HG02870 (cell line): ENCODE measurements around the gene CAGE1.
A peak's percentile ranks its signal among the peaks of the same experiment; 100 is the strongest.
"Not testable (repeated sequence)": the region's sequence is repeated elsewhere in the genome, so short reads cannot be mapped to it uniquely, and the experiment has no call there.

Source experiments
- ATAC-seq: cut with Tn5 transposase; IDR thresholded peaks from one replicate; pipeline ENCODE4 v1.9.1; 2021; ENCODE audit warnings: mild to moderate bottlenecking, moderate library complexity; ENCODE audit not compliant: unreplicated experiment

The CAGE1 gene

DNA sequence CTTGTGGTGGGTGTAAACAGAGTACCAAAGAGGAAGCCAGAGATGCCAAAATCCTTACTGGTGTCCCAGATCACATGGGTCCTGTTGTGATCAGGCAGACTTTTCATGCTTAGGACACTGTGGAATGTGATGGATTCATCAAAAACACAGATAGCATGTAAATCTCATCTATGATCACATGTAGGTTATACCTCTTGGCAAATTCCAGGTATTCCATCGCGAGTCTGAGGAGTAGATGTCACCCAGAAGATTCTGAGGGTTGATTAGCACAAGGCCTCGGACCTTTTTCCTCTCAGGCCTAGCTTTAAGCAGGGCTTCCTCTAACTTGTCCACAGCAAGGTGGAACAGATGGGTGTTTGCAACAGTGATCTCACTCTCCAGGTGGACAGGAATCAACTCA is 48.3 kb downstream of the CAGE1 start:
- no peak for ATAC-seq

DNA sequence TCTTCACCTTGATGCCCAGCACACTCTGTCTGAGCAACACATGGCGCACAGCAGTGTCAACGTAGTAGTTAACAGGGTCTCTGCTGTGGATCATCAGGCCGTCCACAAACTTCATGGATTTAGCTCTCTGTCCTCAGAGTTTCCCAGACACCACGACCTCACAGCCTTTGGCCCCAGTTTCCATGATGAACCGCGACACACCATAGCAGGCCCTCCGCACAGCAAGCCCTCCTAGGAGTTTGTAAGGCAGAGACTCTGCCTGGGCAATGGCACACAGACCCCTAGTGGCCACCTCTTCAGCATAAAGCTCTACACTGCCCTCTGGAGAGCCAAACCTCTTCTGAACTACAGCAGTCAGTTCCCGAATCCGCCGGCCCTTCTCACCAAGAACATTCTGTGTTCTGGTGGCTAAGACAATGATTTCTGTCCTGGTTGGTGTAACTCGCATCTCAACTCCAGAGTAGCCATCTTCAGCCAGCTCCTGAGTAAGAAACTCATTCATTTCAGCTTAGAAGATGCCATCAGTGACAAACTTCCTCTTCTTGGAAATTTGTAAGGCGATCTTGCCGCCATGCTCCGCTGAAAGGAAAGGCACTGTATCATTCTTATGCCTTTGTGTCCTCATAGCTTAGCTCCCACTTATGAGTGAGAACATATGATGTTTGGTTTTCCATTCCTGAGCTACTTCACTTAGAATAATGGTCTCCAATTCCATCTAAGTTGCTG is 50.4 kb downstream of the CAGE1 start:
- not testable (repeated sequence) for ATAC-seq

DNA sequence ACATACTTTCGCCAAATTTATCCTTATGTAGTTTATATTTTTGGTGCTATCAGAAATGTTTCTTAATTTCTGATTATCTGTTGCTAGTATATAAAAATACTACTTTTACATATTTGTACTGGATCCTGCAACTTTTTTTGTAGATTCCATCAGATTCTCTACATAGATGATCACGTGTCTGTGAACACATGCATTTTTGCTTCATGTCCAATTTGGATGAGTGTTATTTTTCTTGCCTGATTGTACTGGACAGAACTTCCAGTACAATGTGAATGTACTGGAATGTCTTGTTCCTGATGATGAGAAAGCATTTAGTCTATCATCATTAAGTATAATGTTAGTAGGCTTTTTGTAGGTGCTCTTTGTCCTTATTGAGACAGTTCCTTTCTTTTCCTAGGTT is 51.5 kb downstream of the CAGE1 start:
- no peak for ATAC-seq

DNA sequence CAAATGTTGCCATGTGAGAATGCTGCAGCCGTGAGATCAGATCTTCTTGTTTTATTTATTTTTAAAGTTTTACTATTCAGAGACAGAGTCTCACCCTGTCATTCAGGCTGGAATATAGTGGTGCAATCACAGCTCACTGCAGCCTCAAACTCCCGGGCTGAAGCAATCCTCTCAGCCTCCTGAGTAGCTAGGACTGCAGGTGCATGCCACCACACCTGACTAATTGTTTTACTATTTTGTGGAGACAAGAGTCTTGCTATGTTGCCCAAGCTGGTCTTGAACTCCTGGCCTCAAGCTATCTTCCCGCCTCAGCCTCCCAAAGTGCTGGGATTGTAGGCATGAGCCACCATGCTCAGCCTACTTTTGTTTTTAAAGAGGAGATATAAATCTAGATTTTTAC is 54.0 kb downstream of the CAGE1 start:
- ATAC-seq, result no peak

DNA sequence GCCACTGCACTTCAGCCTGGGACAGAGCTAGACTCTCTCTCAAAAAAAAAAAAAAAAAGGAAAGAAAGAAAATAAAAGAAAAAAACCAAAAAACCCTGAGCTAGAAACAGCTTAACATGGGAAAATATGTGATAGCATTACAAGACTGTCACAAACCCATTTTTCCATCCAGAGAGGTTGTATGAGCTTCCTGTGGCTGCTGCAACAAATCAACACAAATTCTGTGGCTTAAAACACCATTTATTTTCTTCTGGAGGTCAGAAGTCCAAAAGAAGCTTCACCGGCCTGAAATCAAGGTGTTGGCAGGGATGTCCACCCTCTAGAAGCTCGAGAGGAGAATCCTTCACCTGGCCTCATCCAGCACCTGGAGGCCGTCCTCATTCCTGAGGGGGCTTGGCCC is 54.9 kb downstream of the CAGE1 start:
- ATAC-seq, result no peak

DNA sequence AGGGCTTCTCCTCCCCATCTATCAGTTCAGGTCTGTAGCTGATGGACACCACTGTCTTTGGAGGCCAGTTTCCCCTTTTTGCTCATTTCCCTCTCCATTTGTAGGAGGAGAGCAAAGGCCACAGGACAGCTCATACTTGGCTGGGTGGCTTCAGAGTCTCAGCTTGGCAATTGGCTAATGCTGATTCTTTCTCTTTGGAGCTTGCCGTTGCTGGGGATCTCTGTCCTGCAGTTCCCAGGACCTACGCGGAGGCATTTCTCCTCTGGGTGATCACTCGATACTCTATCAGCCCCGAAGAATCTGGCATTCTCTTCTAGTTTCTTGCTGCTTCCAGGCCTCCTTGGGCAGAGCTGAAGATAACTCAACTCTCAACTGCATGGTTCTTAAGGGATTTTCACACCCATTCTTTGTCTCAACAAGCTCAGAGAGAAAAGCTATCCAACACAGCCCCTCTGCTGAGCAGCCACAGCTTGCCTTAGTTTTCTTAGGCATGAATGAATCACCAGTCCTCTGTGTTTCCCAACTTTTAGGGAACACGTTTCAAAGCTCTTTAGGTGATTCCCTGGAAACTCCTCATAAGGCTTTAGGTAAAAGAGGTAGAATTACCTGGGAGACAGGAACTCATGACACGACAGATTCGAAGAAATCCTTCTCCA is 57.3 kb downstream of the CAGE1 start:
- no peak for ATAC-seq

DNA sequence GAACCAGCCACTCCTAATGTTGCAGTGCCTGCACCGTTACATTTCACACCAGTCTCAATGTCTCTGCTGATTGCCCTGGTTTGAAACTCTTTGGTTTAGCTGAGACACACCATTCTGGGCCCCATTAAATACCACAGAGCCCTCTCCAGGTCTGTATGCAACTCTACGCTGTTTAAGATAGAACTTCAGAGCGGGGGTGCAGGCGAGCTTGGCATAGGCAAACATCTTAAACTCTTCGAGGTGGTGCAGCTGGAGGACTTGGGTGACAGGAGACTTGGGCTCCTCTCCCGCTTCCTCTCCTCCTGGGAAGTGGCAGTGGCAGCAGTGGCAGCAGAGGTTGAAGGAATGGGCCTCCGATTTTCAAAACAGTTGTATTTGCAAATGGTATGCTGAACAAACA is 58.1 kb downstream of the CAGE1 start:
- ATAC-seq, result no peak

DNA sequence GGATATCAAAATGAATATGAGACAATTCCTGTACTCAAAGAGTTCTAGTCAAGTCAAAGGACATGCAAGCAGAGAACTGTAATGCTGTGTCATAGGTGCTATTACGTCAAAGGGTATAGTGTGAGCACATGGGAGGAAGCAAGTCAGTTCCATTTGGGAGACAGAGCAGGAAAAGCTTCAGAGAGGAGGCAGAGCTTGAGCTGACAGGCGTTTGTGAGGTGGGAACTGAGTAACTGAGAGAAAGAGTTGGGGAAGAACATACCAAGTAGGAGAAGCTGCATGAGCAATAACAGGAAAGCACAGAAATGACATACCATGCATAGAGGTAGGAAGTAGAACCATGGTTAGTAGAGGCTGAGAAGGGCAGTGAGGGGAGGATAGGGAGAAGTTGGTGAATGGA is 61.3 kb downstream of the CAGE1 start:
- ATAC-seq, result peak; percentile 59

DNA sequence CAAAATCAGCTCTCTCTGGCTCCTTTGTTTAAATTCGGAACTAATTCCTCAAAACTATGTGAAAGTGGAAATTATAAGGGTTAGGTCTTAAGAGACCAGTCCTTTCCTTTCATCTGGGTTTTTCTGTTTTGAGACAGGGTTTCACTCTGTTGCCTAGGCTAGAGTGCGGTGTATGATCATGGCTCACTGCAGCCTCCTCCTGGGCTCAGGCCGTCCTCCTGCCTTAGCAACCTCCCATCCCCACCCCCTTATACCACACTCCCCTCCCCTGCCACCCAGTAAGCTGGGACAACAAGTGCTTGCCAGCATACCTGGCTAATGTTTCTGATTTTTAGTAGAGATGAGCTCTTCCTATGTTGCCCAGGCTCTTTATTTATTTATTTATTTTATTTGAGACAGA is 63.8 kb downstream of the CAGE1 start:
- ATAC-seq, result no peak

DNA sequence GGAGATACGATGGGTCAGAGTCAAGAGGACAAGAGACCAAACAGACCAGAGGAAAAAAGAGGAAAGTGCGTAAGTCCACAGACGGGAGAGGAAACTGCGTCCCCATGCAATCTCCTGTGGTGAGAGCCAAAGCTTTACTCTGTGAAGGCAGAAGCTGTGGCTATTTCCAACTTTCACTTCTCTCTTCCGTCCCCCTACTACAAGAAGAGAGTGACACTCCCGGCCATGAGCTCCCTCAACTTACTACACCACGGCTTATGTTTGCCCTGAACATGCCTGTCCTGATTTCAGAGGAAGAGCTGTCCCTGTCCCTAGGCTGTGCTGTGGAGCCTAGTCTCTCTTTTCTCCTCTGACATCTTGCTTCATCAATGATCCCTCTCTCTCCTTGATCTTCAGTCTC is 65.0 kb downstream of the CAGE1 start:
- ATAC-seq, result peak; percentile 78

DNA sequence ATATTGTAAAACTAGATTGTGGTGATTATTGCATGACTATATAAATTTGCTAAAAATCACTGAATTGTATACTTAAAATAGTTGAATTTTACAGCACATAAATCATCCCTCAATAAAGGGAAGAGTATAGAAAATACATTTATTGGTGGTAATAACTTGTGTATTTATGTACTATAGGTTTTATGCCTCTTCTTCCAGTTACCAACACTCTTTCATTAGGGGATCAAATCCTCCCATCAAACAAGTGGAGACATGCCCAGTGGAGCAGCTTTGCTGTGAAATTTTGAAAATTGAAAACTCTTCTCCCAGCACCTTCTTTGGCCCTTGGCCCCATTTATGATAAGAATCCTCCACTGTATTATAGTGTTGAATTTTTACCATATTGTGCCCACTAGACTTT is 66.5 kb downstream of the CAGE1 start:
- no peak for ATAC-seq

DNA sequence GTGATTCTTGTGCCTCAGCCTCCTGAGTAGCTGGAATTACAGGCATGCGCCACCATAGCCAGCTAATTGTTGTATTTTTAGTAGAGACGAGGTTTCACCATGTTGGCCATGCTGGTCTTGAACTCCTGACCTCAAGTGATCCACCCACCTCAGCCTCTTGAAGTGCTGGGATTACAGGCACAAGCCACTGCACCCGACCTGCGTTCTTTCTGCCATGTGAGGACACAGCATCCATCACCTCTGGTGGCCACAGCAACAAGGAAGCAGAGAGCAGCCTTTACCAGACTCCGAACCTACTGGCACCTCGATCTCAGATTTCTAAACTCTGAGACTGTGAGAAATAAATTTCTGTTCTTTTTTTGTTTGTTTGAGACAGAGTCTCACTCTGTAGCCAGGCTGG is 67.7 kb downstream of the CAGE1 start:
- not testable (repeated sequence) for ATAC-seq

DNA sequence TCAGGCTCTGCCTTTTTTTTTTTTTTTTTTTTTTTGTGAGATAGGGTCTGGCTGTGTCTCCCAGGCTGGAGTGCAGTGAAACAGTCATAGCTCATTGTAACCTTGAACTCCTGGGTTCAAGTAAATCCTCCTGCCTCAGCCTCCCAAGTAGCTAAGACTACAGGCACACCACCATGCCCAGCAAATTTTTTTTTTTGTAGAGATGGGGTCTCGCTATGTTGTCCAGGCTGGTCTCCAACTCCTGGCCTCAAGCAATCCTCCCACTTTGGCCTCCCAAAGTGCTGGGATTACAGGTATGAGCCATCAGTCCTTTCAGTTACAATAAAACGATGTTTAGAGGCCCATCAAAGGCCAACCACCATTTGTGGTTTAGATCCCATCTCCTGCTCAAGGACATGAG is 70.1 kb downstream of the CAGE1 start:
- not testable (repeated sequence) for ATAC-seq

DNA sequence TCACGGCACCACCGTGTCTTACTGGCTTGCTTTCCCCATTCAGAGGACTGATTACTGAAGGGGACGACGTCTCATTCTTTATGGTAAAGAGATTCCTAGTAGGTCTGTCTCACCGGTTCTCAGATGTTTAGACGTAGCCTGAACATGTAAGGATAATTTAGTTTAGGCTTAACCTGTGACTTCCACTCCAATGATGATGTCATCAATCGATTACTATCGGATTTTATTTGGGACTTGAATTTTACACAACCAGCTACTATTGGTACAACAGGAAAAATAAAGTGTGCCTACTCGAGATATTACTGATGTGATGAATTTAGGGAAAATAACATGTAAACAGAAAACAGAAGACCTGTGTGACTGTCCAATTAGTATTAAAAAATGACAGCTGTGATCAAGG is 72.0 kb downstream of the CAGE1 start:
- no peak for ATAC-seq

DNA sequence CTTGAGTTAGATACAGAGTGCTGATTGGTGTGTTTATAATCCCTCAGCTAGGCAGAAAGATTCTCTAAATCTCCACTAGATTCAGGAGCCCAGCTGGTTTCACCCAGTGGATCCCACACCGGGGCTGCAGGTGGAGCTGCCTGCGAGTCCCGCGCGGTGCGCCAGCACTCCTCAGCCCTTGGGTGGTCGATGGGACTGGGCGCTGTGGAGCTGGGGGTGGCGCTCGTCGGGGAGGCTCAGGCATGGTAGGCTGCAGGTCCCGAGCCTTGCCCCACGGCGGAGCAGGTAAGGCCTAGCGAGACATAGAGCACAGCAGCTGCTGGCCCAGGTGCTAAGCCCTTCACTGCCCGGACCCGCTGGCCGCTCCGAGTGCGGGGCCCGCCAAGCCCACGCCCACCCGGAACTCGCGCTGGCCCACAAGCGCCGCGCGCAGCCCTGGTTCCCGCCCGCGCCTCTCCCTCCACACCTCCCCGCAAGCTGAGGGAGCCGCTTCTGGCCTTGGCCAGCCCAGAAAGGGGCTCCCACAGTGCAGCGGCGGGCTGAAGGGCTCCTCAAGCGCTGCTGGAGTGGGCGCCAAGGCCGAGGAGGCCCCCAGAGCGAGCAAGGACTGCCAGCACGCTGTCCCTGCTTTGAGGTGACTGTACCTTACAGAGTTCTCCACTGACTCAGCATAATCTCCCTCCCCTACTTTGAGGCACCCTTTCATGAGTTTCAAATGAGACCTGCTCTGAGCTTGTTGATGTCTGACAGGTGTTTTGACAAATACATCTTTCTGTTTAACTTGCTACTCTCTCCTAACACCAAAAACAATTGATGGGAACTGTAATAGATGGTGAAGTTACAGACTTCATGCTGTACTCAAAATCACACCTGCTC is 72.6 kb downstream of the CAGE1 start:
- no peak for ATAC-seq

DNA sequence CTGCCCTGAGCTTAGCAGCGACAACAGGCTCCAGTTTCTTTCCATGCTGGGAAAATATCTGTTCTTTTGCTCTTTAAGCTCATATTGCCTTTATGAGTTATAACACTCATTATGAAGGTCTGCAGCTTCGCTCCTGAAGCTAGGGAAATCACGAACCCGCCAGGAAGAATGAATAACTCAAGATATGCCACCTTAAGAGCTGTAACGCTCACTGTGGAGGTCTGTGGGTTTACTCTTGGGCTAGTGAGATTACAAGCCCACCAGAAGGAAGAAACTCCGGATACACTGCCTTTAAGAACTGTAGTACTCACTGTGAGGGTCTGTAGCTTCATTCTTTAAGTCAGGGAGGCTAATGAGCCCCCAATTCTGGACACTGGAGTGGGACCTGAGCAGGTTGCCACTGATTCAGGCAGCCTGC is 73.6 kb downstream of the CAGE1 start:
- no peak for ATAC-seq

DNA sequence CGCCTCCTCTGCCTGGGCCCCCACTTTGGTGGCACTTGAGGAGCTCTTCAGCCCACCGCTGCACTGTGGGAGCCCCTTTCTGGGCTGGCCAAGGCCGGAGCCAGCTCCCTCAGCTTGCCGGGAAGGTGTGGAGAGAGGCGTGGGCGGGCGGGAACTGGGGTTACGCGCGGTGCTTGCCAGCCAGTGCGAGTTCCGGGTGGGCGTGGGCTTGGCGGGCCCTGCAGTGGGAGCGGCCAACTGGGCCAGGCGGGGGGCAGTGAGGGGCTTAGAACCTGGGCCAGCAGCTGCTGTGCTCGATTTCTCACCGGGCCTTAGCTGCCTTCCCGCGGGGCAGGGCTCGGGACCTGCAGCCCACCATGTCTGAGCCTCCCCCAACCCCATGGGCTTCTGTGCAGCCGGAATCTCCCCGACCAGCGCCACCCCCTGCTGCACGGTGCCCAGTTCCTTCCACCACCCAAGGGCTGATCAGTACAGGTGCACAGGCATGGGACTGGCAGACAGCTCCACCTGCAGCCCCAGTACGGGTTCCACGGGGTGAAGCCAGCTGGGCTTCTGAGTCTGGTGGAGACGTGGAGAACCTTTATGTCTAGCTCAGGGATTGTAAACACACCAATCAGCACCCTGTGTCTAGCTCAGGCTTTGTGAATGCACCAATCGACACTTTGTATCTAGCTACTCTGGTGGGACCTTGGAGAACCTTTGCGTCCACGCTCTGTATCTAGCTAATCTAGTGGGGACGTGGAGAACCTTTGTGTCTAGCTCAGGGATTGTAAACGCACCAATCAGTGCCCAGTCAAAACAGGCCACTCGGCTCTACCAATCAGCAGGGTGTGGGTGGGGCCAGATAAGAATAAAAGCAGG is 74.2 kb downstream of the CAGE1 start:
- not testable (repeated sequence) for ATAC-seq

DNA sequence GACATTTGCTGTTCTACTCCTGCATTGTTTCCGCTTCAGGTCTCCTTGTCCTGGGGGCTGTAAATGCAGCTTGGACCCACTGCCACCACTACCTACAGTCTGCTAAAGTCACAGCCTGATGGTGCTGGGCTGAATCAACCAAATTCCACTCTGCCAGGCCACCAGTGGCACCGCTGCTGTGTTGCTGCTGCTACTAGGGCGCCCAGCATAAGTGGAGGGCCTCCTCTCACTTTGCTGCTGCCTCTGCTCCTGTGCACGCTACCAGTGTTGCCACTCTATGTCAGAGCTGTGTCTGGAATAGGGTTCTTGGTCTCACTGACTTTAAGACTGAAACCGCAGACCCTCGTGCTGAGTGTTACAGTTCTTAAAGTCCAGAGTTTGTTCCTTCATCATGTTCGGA is 75.1 kb downstream of the CAGE1 start:
- ATAC-seq, result no peak

DNA sequence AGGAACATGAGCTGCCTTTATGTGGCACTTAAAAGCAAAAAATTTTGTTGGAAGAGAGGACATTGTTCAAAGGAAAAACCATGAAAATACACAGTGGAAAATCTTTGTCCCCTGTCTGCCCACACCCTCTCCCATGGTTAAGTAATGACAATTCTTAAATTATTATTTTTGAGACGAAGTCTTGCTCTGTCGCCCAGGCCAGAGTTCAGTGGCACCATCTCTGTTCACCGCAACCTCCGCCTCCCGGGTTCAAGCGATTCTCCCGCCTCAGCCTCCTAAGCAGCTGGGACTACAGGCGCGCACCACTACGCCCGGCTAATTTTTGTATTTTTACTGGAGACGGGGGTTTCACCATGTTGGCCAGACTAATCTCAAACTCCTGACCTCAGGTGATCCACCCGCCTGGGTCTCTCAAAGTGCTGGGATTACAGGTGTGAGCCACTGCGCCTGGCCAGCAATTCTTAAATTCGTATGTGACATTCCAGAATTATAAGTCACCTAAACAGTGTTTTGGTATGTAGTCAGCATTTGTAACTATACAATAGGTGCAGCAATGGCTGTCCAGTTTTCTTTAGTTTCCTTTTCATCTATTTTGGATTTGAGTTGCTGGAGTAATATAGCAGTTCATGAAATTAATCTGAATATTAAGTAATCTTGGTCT is 75.9 kb downstream of the CAGE1 start:
- no peak for ATAC-seq
